HL-60 (cell line): ENCODE data around the gene MAPRE2.

Experiments
- GABPA ChIP-seq: IDR thresholded peaks from 2 replicates; pipeline ENCODE4 v1.6.1; 2012; ENCODE audit warnings: low read depth
- POLR2AphosphoS5 ChIP-seq: IDR thresholded peaks from 2 replicates; pipeline ENCODE4 v1.6.1; 2012; ENCODE audit warnings: low read depth
- SPI1 ChIP-seq: IDR thresholded peaks from 2 replicates; pipeline ENCODE4 v1.6.1; 2012; ENCODE audit warnings: low read depth, mild to moderate bottlenecking, borderline replicate concordance
- TF ChIP-seq, protein P1 (sequence below): IDR thresholded peaks from one replicate; pipeline ENCODE4 v1.5.1; 2011; ENCODE audit warnings: low read length, control low read depth, inconsistent platforms; ENCODE audit not compliant: insufficient read depth
- TF ChIP-seq, protein P2 (sequence below): IDR thresholded peaks from 2 replicates; pipeline ENCODE4 v1.6.1; 2012; ENCODE audit warnings: low read depth; ENCODE audit not compliant: insufficient replicate concordance

DNA sequence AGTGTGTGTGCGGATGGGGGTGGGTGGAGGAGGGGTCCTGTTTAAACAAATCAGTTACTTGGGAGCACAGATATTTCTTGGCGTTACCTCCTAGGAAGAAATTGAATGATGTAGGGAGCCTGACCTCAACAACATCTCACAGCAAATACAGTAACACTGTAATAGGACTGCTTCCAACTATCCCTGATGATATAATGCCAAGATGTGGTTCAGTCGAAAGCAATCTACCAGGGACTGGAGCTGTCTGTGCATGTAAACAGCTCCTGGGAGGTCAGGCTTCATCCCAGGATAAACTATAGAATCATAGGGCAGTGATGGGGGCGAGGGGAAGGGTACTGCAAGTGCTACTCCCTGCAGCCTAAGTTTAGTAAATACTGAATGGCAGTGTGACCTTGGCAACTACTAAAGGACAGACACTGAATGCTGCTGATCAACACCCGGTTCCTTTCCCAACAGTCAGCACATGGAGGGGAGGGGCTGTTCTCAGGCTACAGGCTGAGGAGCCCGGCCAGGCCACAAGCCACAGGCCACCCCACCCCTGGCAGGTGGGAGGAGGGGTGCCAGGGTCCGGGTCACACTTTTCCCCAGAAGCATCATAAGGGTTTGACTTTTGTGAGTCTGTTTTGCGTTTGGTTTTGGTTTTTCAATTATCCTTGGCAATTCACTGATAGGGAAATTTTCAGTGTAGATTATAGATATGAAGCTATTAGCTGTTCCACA, 114.3 kb downstream of the MAPRE2 start:
- TF ChIP-seq, protein P1, sequence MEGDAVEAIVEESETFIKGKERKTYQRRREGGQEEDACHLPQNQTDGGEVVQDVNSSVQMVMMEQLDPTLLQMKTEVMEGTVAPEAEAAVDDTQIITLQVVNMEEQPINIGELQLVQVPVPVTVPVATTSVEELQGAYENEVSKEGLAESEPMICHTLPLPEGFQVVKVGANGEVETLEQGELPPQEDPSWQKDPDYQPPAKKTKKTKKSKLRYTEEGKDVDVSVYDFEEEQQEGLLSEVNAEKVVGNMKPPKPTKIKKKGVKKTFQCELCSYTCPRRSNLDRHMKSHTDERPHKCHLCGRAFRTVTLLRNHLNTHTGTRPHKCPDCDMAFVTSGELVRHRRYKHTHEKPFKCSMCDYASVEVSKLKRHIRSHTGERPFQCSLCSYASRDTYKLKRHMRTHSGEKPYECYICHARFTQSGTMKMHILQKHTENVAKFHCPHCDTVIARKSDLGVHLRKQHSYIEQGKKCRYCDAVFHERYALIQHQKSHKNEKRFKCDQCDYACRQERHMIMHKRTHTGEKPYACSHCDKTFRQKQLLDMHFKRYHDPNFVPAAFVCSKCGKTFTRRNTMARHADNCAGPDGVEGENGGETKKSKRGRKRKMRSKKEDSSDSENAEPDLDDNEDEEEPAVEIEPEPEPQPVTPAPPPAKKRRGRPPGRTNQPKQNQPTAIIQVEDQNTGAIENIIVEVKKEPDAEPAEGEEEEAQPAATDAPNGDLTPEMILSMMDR = no peak
- TF ChIP-seq POLR2AphosphoS5 (no peak), GABPA (no peak), SPI1 (no peak)
- TF ChIP-seq, protein P2, sequence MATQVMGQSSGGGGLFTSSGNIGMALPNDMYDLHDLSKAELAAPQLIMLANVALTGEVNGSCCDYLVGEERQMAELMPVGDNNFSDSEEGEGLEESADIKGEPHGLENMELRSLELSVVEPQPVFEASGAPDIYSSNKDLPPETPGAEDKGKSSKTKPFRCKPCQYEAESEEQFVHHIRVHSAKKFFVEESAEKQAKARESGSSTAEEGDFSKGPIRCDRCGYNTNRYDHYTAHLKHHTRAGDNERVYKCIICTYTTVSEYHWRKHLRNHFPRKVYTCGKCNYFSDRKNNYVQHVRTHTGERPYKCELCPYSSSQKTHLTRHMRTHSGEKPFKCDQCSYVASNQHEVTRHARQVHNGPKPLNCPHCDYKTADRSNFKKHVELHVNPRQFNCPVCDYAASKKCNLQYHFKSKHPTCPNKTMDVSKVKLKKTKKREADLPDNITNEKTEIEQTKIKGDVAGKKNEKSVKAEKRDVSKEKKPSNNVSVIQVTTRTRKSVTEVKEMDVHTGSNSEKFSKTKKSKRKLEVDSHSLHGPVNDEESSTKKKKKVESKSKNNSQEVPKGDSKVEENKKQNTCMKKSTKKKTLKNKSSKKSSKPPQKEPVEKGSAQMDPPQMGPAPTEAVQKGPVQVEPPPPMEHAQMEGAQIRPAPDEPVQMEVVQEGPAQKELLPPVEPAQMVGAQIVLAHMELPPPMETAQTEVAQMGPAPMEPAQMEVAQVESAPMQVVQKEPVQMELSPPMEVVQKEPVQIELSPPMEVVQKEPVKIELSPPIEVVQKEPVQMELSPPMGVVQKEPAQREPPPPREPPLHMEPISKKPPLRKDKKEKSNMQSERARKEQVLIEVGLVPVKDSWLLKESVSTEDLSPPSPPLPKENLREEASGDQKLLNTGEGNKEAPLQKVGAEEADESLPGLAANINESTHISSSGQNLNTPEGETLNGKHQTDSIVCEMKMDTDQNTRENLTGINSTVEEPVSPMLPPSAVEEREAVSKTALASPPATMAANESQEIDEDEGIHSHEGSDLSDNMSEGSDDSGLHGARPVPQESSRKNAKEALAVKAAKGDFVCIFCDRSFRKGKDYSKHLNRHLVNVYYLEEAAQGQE = no peak
